K562 (cell line): ENCODE measurements around the gene OSBPL10. TPM values are rescaled to one million over a fixed set of nuclear protein-coding genes. Genes with fewer than 3 reads are reported as not detected.

Source experiments
- CHD2 ChIP-seq: IDR thresholded peaks from 2 replicates; pipeline ENCODE4 v1.6.1; 2011; ENCODE audit warnings: low read depth, low read length
- E2F6 ChIP-seq, 2 experiments: IDR thresholded peaks; 2 replicates each; pipeline ENCODE4 v1.6.1; 2011; ENCODE audit warnings: borderline replicate concordance in 1 of 2, control low read depth in 1 of 2, low read depth in 1 of 2, low read length in 1 of 2, mild to moderate bottlenecking in 1 of 2, mixed read lengths in 1 of 2, moderate library complexity in 1 of 2; ENCODE audit not compliant: insufficient read depth in 1 of 2, insufficient read length in 1 of 2, poor library complexity in 1 of 2, severe bottlenecking in 1 of 2; ENCODE audit errors: extremely low read depth in 1 of 2
- PYGO2 ChIP-seq: fragments of 450-650 bp; IDR thresholded peaks from 2 replicates; pipeline ENCODE4 v1.6.1; 2016; ENCODE audit warnings: mild to moderate bottlenecking, missing genetic modification characterization, moderate library complexity, missing compliant biosample characterization
- XRCC5 ChIP-seq: fragments of 200-400 bp; formaldehyde crosslinking; IDR thresholded peaks from 2 replicates; pipeline ENCODE4 v1.6.1; 2017; ENCODE audit warnings: low read depth, mild to moderate bottlenecking, low read length
- ZNF449 ChIP-seq: fragments of 250-450 bp; sonication (Bioruptor Pico); IDR thresholded peaks from 2 replicates; pipeline ENCODE4 v1.8.0; 2022; ENCODE audit warnings: moderate library complexity, mild to moderate bottlenecking, inconsistent platforms
- polyA plus RNA-seq, 8 experiments: library from polyadenylated mRNA; depleted of rRNA in 4 of 8; stranded (reverse) in 5 of 8; unstranded in 3 of 8; fragments of >200 nt; fragmentation: Nextera tagmentation in 2 of 8; fragmentation: Illumina TruSeq in 1 of 8; extraction: Ambion mirVana in 2 of 8; extraction: Trizol in 1 of 8; gene quantifications; 2 replicates each; pipeline versions ENCODE4 v1.2.1 to v1.2.3, GENCODE V29; 2011 to 2014; ENCODE audit warnings: inconsistent platforms in 1 of 8, missing spikeins in 1 of 8
- total RNA-seq, 7 experiments: library from RNA; depleted of rRNA in 6 of 7; stranded (reverse); fragments of >200 nt in 6 of 7; fragmentation: Illumina TruSeq in 2 of 7; extraction: Trizol in 2 of 7; gene quantifications; 2 replicates each; pipeline versions ENCODE4 v1.2.1 to v1.2.3, GENCODE V29; 2011 to 2021; ENCODE audit warnings: low replicate concordance in 1 of 7
- TF ChIP-seq, protein P1 (sequence below): IDR thresholded peaks from 2 replicates; pipeline ENCODE4 v1.6.1; 2011; ENCODE audit warnings: borderline replicate concordance, low read depth, mild to moderate bottlenecking, moderate library complexity, low read length; ENCODE audit not compliant: insufficient read depth, poor library complexity, severe bottlenecking
- TF ChIP-seq, protein P2 (sequence below), 2 experiments: fragments of 450-650 bp in 1 of 2; sonication (generic) in 1 of 2; formaldehyde crosslinking in 1 of 2; IDR thresholded peaks; 2 replicates each; pipeline versions ENCODE4 v1.7.1 to v1.9.0; 2016 to 2022; ENCODE audit warnings: inconsistent platforms in 1 of 2, mild to moderate bottlenecking in 1 of 2, missing genetic modification reagents in 1 of 2

OSBPL10 gene
- total and polyA plus RNA-seq, 9 of the 15 experiments (the other 6 are each of a cell fraction or from before 2014, with no cell fraction given), result 0.03 to 0.19 (median 0.14) TPM; not detected in 2

DNA sequence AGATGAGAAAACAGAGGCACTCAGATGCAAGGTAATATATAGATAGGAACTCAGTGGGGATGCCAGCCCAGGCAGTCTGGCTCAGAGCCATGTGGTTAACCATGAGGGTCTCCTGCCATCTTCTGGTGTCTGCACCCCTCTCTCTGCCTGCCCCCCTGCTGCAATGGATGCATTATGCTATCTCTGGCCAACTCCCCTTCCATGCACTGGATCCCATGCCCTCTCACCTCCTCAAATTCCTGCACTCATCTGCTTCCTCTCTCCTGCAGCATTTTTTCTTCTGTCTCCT is 285.1 kb downstream of the OSBPL10 start (continued):
- TF ChIP-seq, protein P1, sequence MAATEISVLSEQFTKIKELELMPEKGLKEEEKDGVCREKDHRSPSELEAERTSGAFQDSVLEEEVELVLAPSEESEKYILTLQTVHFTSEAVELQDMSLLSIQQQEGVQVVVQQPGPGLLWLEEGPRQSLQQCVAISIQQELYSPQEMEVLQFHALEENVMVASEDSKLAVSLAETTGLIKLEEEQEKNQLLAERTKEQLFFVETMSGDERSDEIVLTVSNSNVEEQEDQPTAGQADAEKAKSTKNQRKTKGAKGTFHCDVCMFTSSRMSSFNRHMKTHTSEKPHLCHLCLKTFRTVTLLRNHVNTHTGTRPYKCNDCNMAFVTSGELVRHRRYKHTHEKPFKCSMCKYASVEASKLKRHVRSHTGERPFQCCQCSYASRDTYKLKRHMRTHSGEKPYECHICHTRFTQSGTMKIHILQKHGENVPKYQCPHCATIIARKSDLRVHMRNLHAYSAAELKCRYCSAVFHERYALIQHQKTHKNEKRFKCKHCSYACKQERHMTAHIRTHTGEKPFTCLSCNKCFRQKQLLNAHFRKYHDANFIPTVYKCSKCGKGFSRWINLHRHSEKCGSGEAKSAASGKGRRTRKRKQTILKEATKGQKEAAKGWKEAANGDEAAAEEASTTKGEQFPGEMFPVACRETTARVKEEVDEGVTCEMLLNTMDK, result no peak
- TF ChIP-seq, protein P2, sequence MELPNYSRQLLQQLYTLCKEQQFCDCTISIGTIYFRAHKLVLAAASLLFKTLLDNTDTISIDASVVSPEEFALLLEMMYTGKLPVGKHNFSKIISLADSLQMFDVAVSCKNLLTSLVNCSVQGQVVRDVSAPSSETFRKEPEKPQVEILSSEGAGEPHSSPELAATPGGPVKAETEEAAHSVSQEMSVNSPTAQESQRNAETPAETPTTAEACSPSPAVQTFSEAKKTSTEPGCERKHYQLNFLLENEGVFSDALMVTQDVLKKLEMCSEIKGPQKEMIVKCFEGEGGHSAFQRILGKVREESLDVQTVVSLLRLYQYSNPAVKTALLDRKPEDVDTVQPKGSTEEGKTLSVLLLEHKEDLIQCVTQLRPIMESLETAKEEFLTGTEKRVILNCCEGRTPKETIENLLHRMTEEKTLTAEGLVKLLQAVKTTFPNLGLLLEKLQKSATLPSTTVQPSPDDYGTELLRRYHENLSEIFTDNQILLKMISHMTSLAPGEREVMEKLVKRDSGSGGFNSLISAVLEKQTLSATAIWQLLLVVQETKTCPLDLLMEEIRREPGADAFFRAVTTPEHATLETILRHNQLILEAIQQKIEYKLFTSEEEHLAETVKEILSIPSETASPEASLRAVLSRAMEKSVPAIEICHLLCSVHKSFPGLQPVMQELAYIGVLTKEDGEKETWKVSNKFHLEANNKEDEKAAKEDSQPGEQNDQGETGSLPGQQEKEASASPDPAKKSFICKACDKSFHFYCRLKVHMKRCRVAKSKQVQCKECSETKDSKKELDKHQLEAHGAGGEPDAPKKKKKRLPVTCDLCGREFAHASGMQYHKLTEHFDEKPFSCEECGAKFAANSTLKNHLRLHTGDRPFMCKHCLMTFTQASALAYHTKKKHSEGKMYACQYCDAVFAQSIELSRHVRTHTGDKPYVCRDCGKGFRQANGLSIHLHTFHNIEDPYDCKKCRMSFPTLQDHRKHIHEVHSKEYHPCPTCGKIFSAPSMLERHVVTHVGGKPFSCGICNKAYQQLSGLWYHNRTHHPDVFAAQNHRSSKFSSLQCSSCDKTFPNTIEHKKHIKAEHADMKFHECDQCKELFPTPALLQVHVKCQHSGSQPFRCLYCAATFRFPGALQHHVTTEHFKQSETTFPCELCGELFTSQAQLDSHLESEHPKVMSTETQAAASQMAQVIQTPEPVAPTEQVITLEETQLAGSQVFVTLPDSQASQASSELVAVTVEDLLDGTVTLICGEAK (IDR thresholded peaks at IDR 0.05), result no peak
- TF ChIP-seq, protein P2 (CRISPR knock-in tag; IDR thresholded peaks at IDR 0.05), result no peak
- no peak for TF ChIP-seq PYGO2 (tag)
- no peak for TF ChIP-seq XRCC5
- TF ChIP-seq E2F6 (IDR thresholded peaks at IDR 0.05; ENCODE audit: borderline replicate concordance in 1 of 2, extremely low read depth in 1 of 2, insufficient read depth in 1 of 2, insufficient read length in 1 of 2, low read depth in 1 of 2, low read length in 1 of 2, poor library complexity in 1 of 2, severe bottlenecking in 1 of 2), result no peak
- TF ChIP-seq ZNF449 (CRISPR knock-in tag), result no peak
- TF ChIP-seq CHD2, result no peak
- TF ChIP-seq, all 486 proteins: peak for 0
